A673 (cell line): Measurements from ENCODE around the gene EHD1. TPM values are rescaled to one million over a fixed set of nuclear protein-coding genes. Genes with fewer than 3 reads are reported as not detected.
A peak's percentile ranks its signal among the peaks of the same experiment; 100 is the strongest.

Experiments
- BruUV-seq: library from RNA; stranded (reverse); fragments of 400-500 nt; replicated peaks from 2 replicates; lab custom pipeline; 2021; lab: Mats Ljungman, UMichigan
- CTCF ChIA-PET: fragments of 300-600 bp; sonication (Branson Sonifier 250); formaldehyde crosslinking; loops from one replicate; lab custom pipeline; 2022; ENCODE audit warnings: antibody characterized with exemption; lab: Charles Lee
- POLR2A ChIA-PET: fragments of 300-600 bp; sonication (Branson Sonifier 250); formaldehyde crosslinking; loops from one replicate; lab custom pipeline; 2022; ENCODE audit warnings: antibody characterized with exemption; ENCODE audit not compliant: low non-redundant PET; lab: Charles Lee
- DNase-seq: peaks from one replicate; pipeline ENCODE4 v3.0.0-alpha.2; 2015; ENCODE audit warnings: low spot score
- H3K27ac ChIP-seq: fragments of 200-600 bp; sonication (generic); 2 replicates; pipeline ENCODE4 v1.5.1; 2016; ENCODE audit warnings: mixed run types, low read depth, mild to moderate bottlenecking, mixed read lengths, antibody characterized with exemption, low read length; ENCODE audit not compliant: poor library complexity, severe bottlenecking
- H3K27me3 ChIP-seq: fragments of 200-600 bp; sonication (generic); replicated peaks from 2 replicates; pipeline ENCODE4 v1.6.1; 2017; ENCODE audit warnings: mixed run types, low read depth, mild to moderate bottlenecking, mixed read lengths, antibody characterized with exemption, low read length; ENCODE audit not compliant: insufficient read depth, poor library complexity
- H3K36me3 ChIP-seq: fragments of 200-600 bp; sonication (generic); 2 replicates; pipeline ENCODE4 v1.6.1; 2016; ENCODE audit warnings: mixed run types, mild to moderate bottlenecking, mixed read lengths, antibody characterized with exemption, low read length; ENCODE audit not compliant: insufficient read depth, poor library complexity, severe bottlenecking
- H3K4me1 ChIP-seq: fragments of 200-600 bp; sonication (generic); 2 replicates; pipeline ENCODE4 v1.6.1; 2017; ENCODE audit warnings: mixed run types, mild to moderate bottlenecking, mixed read lengths, antibody characterized with exemption, low read length; ENCODE audit not compliant: insufficient read depth, poor library complexity, severe bottlenecking
- H3K4me3 ChIP-seq: fragments of 200-600 bp; sonication (generic); 2 replicates; pipeline ENCODE4 v1.5.1; 2016; ENCODE audit warnings: low read depth, mixed run types, mild to moderate bottlenecking, mixed read lengths, low read length; ENCODE audit not compliant: poor library complexity, severe bottlenecking
- H3K9me3 ChIP-seq: fragments of 200-600 bp; sonication (generic); 2 replicates; pipeline ENCODE4 v1.6.1; 2016; ENCODE audit warnings: mixed run types, low read depth, mild to moderate bottlenecking, mixed read lengths, antibody characterized with exemption, low read length; ENCODE audit not compliant: poor library complexity, severe bottlenecking
- EZH2 ChIP-seq: fragments of 200-600 bp; sonication (generic); IDR thresholded peaks from 2 replicates; pipeline ENCODE4 v1.6.1; 2017; ENCODE audit warnings: borderline replicate concordance, low read depth, mild to moderate bottlenecking, mixed read lengths, antibody characterized with exemption, low read length; ENCODE audit not compliant: poor library complexity, severe bottlenecking
- intact Hi-C: fragments of 100-400 bp; cut with micrococcal nuclease; formaldehyde crosslinking; loops from one replicate; pipeline ENCODE4 v1.10.0; 2022; ENCODE audit not compliant: unreplicated experiment
- total RNA-seq: library from RNA; stranded (reverse); gene quantifications from 2 replicates; pipeline ENCODE4 v1.2.3, GENCODE V29; 2021
- TF ChIP-seq, protein P1 (sequence below): fragments of 300-800, 200-600 bp; sonication (generic); conservative IDR thresholded peaks from 2 replicates; pipeline ENCODE4 v1.5.1; 2017; ENCODE audit warnings: low read depth, mild to moderate bottlenecking, antibody characterized with exemption, low read length, moderate library complexity, mixed read lengths

Gene EHD1
- total RNA-seq, 1 experiment from 2014 or later: 63.1 TPM

DNA sequence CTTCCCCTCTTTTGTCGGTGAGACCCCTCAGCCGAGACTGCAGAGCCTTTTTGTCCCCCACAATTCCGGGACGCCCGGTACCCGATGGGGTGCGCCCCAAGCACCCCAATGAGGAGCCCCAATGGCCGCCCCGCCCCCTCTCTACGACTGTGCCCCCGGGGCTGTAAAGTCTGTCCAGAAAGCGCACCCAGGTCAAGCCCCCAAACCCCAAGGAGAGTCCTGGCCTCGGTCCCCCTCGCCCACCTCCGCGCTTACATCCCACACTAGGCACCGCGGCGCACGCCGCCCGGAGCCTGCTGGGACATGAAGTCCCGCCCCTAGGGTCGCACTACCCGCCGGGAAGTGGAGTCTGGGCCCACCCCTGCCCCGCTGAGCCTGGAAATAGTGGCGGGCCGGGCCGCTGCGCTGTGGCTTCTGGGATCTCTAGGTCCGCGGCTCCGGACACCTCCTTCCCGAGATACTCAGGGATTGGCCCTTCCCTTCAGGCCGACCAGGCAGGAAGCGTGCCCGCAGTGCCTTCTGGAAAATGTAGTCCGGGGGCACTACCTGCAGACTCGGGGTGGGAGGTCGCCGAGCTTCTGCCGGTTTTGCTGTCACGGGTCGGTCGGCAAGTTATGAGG, 68.0 kb downstream of the EHD1 start, which contains the start of gene MEN1:
MEN1 (minus strand) TSS at position 281 of the 620 bp plus-strand sequence. CDS start 442 bp downstream, outside the sequence.
- Histone ChIP-seq H3K36me3 (no peaks in the 10 kb centered on the region), H3K9me3 (no peaks in the 10 kb centered on the region), H3K4me1 (peaks cover 10% of the 10 kb centered on the region), H3K27ac (peak within 1 kb of the TSS; percentile 64), H3K27me3 (no peaks in the 10 kb centered on the region), H3K4me3 (peak within 1 kb of the TSS; percentile 87)
- CTCF ChIA-PET: interaction anchor here (0.7 kb wide), 1 partner anchor 312 kb away, joined by 3 read pairs; the partner anchor contains the start of genes FAU and MRPL49
- no TSS peak for BruUV-seq
- intact Hi-C loops: no loop called here
- peak; percentile 99 for DNase-seq
- POLR2A ChIA-PET: no interaction called here
- TF ChIP-seq EZH2: no peak
- TF ChIP-seq, protein P1, sequence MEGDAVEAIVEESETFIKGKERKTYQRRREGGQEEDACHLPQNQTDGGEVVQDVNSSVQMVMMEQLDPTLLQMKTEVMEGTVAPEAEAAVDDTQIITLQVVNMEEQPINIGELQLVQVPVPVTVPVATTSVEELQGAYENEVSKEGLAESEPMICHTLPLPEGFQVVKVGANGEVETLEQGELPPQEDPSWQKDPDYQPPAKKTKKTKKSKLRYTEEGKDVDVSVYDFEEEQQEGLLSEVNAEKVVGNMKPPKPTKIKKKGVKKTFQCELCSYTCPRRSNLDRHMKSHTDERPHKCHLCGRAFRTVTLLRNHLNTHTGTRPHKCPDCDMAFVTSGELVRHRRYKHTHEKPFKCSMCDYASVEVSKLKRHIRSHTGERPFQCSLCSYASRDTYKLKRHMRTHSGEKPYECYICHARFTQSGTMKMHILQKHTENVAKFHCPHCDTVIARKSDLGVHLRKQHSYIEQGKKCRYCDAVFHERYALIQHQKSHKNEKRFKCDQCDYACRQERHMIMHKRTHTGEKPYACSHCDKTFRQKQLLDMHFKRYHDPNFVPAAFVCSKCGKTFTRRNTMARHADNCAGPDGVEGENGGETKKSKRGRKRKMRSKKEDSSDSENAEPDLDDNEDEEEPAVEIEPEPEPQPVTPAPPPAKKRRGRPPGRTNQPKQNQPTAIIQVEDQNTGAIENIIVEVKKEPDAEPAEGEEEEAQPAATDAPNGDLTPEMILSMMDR: no peak

GRCh38 chr11:64809781-64810241, 68.6 kb downstream of the EHD1 start:
- Histone ChIP-seq H3K9me3 (no peaks in the 10 kb centered on the region), H3K27ac (peak overlapping the region; percentile 64), H3K4me3 (peak overlapping the region; percentile 87), H3K27me3 (no peaks in the 10 kb centered on the region), H3K36me3 (peaks cover 3% of the 10 kb centered on the region), H3K4me1 (peaks cover 10% of the 10 kb centered on the region)
- intact Hi-C loops: no loop called here
- TF ChIP-seq, protein P1: no peak
- TF ChIP-seq EZH2: no peak
- CTCF ChIA-PET: no interaction called here
- BruUV-seq: no TSS peak
- DNase-seq: peak; percentile 29
- POLR2A ChIA-PET: no interaction called here

- TF ChIP-seq, protein P1: no peak
- TF ChIP-seq EZH2: no peak
- Histone ChIP-seq H3K4me1 (peaks cover 33% of the 10 kb centered on the region), H3K27me3 (no peaks in the 10 kb centered on the region), H3K27ac (no peak overlapping the region), H3K4me3 (no peak overlapping the region), H3K36me3 (peaks cover 6% of the 10 kb centered on the region), H3K9me3 (no peaks in the 10 kb centered on the region)
- intact Hi-C loops: no loop called here
- DNase-seq: no peak
- POLR2A ChIA-PET: no interaction called here
- CTCF ChIA-PET: no interaction called here
- no TSS peak for BruUV-seq
Measured at GRCh38 chr11:64805481-64805880, 72.9 kb downstream of the EHD1 start.
